Upper lobe of left lung (tissue), 4 donors: ENCODE measurements around the gene SEC14L5.

ENCODE experiments used
- POLR2AphosphoS5 ChIP-seq, 2 donors: sonication (generic); formaldehyde crosslinking; IDR thresholded peaks; one replicate each; pipeline ENCODE4 v1.5.1; 2017; ENCODE audit warnings: antibody characterized with exemption in 2 of 2
- TF ChIP-seq, protein P1 (sequence below), 6 experiments: fragments of 450-650 bp in 4 of 6; fragments of 200-600 bp in 2 of 6; sonication (generic) in 2 of 6; IDR thresholded peaks; one replicate each; pipeline ENCODE4 v1.5.1; 2016 to 2019; ENCODE audit warnings: antibody characterized with exemption in 6 of 6

GRCh38 chr16:5027086-5027485 lies 69.0 kb downstream of the SEC14L5 start:
- no peak for TF ChIP-seq POLR2AphosphoS5 (IDR thresholded peaks at IDR 0.05)
- TF ChIP-seq, protein P1, sequence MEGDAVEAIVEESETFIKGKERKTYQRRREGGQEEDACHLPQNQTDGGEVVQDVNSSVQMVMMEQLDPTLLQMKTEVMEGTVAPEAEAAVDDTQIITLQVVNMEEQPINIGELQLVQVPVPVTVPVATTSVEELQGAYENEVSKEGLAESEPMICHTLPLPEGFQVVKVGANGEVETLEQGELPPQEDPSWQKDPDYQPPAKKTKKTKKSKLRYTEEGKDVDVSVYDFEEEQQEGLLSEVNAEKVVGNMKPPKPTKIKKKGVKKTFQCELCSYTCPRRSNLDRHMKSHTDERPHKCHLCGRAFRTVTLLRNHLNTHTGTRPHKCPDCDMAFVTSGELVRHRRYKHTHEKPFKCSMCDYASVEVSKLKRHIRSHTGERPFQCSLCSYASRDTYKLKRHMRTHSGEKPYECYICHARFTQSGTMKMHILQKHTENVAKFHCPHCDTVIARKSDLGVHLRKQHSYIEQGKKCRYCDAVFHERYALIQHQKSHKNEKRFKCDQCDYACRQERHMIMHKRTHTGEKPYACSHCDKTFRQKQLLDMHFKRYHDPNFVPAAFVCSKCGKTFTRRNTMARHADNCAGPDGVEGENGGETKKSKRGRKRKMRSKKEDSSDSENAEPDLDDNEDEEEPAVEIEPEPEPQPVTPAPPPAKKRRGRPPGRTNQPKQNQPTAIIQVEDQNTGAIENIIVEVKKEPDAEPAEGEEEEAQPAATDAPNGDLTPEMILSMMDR (IDR thresholded peaks at IDR 0.05) = no peak
